ENCODE results near the gene GPR150.

DNA sequence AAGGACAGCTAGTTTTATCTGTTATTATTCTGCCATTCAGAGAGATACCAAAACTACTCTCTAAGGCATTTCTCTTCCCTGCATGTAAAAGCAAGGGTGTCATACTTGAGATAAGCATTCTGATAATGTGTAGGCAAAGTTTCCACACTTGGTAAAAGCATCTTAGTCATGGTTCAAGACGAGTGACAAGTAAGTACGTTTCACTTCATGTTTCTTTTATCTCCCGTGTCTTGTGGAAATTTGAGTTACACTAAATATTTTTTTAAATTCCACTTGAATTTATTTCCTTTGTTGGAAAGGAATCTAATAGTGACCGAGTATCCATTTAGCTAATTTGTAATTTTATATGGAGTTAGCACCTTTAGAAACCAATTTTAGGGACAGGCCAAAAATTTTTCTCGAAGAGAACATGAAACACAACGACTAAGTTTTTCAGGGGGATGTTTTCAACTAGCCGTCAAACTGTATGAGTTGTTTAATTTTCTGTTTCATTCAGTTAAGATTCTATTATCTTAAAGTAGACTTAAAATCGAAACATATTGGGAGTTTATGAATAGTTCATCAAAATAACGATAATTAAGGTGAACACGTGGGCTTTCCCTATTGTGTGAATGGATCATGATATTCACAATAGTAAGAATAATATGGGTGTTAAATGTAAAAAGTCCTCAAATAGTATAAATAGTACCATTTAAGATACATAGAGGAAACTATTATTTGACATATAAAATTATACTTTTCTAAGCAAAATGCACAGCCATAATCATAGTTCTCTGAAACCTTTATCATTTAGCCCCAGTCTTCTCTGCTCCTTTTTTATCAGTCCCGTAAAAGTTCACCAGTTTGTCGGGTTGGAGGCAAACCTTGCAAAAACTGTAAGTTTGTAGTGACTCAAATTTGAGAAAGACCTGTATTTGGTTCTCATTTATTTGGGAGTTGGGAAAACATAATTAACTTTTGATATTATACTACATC lies 28.3 kb downstream of the GPR150 start:
- TF ChIP-seq, protein P1, sequence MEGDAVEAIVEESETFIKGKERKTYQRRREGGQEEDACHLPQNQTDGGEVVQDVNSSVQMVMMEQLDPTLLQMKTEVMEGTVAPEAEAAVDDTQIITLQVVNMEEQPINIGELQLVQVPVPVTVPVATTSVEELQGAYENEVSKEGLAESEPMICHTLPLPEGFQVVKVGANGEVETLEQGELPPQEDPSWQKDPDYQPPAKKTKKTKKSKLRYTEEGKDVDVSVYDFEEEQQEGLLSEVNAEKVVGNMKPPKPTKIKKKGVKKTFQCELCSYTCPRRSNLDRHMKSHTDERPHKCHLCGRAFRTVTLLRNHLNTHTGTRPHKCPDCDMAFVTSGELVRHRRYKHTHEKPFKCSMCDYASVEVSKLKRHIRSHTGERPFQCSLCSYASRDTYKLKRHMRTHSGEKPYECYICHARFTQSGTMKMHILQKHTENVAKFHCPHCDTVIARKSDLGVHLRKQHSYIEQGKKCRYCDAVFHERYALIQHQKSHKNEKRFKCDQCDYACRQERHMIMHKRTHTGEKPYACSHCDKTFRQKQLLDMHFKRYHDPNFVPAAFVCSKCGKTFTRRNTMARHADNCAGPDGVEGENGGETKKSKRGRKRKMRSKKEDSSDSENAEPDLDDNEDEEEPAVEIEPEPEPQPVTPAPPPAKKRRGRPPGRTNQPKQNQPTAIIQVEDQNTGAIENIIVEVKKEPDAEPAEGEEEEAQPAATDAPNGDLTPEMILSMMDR (IDR thresholded peaks at IDR 0.05; ENCODE audit: insufficient read depth, low read depth, low read length) = no peak
- no peak for TF ChIP-seq EZH2 (IDR thresholded peaks at IDR 0.05; ENCODE audit: insufficient read depth, low read length)

Measured in astrocyte (in vitro differentiated cells and primary cell).